Cortex of kidney (tissue), 1 donor: Measurements from ENCODE around the gene CAPNS1.
"Not testable (repeated sequence)": the region's sequence is repeated elsewhere in the genome, so short reads cannot be mapped to it uniquely, and the experiment has no call there.

Experiments
- DNase-seq: peaks from one replicate; lab custom pipeline; 2025; lab: John Stamatoyannopoulos, UW

Gene CAPNS1

DNA sequence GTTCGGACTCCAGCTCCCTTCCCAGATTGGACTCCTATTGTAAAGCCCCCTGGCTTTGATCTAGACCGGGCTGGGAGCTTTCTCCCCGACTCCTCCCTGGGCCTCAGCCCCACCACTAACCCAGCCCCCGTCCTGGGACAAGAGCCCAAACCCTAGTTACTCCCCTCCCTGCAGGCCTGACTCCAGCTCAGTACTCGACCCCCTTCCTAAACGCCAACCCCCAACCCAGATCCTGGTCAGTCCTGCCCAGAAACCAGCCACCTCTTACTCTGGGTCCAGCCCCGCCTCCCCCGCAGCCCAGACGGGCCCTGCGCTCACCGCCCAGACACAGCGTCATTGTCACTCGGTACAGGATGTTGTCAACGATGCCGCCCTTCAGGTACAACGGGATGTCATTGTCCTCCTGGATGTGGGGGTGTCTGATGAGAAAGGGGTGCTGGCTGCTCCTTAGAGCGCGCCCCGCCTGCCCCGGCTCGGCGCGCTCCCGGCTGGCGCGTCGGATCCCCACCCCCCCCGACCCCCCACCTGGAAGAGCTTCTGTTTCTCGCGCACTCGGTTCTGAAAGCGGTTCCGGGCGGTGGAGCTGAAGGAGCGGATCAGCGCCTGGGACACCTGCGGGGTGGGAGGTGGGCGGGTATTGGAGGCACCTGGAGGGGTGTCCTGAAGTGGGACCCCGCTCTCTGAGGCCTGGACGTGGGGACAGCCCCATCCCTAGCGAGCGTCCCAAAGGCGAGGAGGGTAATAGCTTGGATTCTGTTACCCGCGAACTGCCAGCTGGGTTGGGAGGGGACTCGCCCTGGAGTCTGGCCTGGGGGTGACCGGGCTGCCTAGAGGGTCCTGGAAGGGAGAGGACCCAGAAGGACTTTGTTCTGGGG, 11.5 kb downstream of the CAPNS1 start:
- DNase-seq = no peak

DNA sequence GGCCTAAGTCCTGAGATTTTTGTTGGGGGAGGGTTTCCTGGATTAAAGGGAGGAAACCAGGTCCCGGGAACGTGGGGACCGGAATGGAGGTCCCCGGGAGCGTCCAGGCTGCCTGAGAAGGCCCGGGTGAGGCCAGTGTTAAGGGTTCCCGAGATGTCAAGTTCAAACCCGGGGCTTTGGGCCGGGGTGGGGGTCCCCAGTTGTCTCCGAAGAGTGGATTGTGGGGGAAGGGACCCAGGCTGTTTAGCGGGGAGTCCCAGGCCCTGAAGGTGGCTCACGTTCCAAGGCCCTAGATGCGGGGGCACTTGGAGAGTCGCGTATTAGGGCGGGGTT, 12.1 kb downstream of the CAPNS1 start:
- DNase-seq = no peak

GRCh38 chr19:36152352-36153091, 12.7 kb downstream of the CAPNS1 start, which contains the start of gene COX7A1:
TSS of gene COX7A1 (minus strand) at chr19:36152447. CDS start at chr19:36152407, 40 bp downstream.
- no peak for DNase-seq

GRCh38 chr19:36153126-36153525, 13.3 kb downstream of the CAPNS1 start:
- DNase-seq = no peak

DNA sequence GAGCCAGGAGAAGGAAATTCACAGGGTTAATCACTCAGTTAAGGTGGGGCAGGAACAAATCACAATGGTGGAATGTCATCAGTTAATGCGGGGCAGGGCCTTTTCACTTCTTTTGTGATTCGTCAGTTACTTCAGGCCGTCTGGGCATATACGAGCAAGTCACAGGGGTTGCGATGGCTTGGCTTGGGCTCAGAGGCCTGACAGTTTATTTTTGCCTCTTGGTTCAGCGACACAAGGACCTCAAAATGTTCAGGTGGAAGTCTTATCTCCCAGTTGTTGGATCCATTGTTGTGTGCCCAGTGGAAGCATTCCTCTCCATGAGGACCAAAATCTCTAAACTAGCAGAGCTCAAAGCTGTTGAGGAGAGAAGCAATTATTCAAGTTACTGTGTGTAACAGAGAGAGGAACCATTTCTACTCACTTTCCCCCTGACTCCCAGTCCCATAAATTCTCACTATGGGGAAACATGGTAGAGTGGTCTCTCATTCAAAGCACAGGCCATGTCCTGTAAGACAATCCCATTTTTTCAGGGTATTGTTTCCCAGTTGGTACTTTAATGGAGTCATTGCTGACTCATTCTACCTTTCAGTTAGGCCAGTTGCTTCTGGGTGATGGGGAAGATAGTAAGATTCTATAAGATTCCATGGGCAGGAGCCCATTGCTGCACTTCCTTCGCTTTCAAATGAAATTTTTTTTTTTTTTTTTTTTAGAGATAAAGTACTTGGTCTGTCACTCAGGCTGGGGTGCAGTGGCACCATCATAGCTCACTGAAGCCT, 21.1 kb downstream of the CAPNS1 start:
- no peak for DNase-seq

GRCh38 chr19:36163813-36164212, 23.9 kb downstream of the CAPNS1 start:
- DNase-seq = no peak

- DNase-seq = no peak
These were observed 29.4 kb downstream of the CAPNS1 start for GRCh38 chr19:36169084-36169760.

- no peak for DNase-seq
These were observed 33.0 kb downstream of the CAPNS1 start for GRCh38 chr19:36172852-36173251.

DNA sequence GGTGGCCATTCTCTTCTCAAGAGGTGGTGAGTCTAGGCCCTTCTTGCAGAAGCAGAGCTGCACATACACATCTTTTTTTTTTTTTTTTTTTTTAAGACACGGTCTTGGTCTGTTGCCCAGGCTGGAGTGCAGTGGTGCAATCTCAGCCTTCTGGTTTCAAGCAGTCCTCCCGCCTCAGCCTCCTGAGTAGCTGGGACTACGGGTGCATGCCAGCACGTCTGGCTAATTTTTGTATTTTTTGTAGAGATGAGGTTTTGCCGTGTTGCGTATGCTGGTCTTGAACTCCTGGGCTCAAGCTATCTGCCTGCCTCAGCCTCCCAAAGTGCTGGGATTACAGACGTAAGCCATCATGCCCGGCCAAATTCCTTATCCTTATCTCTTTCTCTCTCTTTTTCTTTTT, 34.0 kb downstream of the CAPNS1 start:
- DNase-seq = not testable (repeated sequence)

- DNase-seq = not testable (repeated sequence)
These were observed 39.2 kb downstream of the CAPNS1 start for GRCh38 chr19:36179077-36179476.

GRCh38 chr19:36182612-36183244, 42.9 kb downstream of the CAPNS1 start:
- no peak for DNase-seq

DNA sequence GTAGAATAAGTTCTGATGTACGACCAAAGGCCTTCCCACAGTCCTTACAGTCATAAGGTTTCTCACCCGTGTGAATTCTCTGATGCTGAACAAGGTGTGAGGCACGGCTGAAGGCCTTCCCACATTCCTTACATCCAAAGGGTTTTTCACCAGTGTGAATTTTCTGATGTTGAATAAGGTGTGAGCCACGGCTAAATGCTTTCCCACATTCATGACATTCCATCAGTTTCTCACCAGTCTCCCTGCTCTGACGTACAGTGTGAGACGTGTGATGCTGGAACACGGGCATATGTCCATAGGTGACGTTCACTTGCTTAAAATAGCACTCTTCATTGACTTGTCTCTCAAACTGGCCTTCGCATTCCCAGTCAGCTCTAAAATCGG, 43.4 kb downstream of the CAPNS1 start:
- DNase-seq = no peak

GRCh38 chr19:36186722-36187121, 46.9 kb downstream of the CAPNS1 start:
- DNase-seq = not testable (repeated sequence)

- DNase-seq = no peak
These were observed 56.4 kb downstream of the CAPNS1 start for GRCh38 chr19:36196249-36196648.

GRCh38 chr19:36198119-36198518, 58.3 kb downstream of the CAPNS1 start:
- DNase-seq = no peak
